H1 (cell line): ENCODE data around the gene SEMA5B. TPM values are rescaled to one million over a fixed set of nuclear protein-coding genes. Genes with fewer than 3 reads are reported as not detected.

Source experiments
- ASH2L ChIP-seq: fragments of 200-600, 300-600 bp; sonication (generic); IDR thresholded peaks from one replicate; pipeline ENCODE4 v1.7.1; 2017; ENCODE audit warnings: low read length
- CREB1 ChIP-seq: IDR thresholded peaks from 2 replicates; pipeline ENCODE4 v1.6.1; 2012; ENCODE audit warnings: inconsistent platforms
- FOSL1 ChIP-seq: IDR thresholded peaks from 2 replicates; pipeline ENCODE4 v1.6.1; 2011; ENCODE audit warnings: mild to moderate bottlenecking, low read depth, low read length, moderate library complexity; ENCODE audit not compliant: insufficient read depth
- RFX5 ChIP-seq: IDR thresholded peaks from 2 replicates; pipeline ENCODE4 v1.6.1; 2011; ENCODE audit warnings: low read depth, low read length, improper control_type of control experiment, borderline replicate concordance
- TBP ChIP-seq: IDR thresholded peaks from 2 replicates; pipeline ENCODE4 v1.6.1; 2011; ENCODE audit warnings: low read depth, low read length, improper control_type of control experiment
- TEAD4 ChIP-seq: IDR thresholded peaks from 2 replicates; pipeline ENCODE4 v1.6.1; 2012; ENCODE audit warnings: low read depth, low read length, inconsistent platforms, mixed read lengths
- polyA plus RNA-seq, 7 experiments: library from polyadenylated mRNA; depleted of rRNA in 3 of 7; stranded (reverse) in 5 of 7; unstranded in 2 of 7; fragments of >200 nt in 5 of 7; fragments of 200-250 nt in 2 of 7; gene quantifications; 1 replicate in 5 of 7; 2 replicates in 1 of 7; 4 replicates in 1 of 7; pipeline versions ENCODE4 v1.2.1 to v1.2.3, GENCODE V29; 2011 to 2013; ENCODE audit warnings: missing spikeins in 2 of 7, mixed read lengths in 2 of 7
- total RNA-seq: library from RNA; stranded (reverse); fragmentation: NEBNext Ultra II Directional; extraction: Animal tissue kit (Norgen Biotek cat#: 25700); gene quantifications from 2 replicates; pipeline ENCODE4 v1.2.1, GENCODE V29; 2021
- TF ChIP-seq, protein P1 (sequence below): fragments of 300-600 bp; sonication (generic); IDR thresholded peaks from 2 replicates; pipeline ENCODE4 v1.7.1; 2012; ENCODE audit warnings: low read length, moderate library complexity, mild to moderate bottlenecking, inconsistent platforms; ENCODE audit not compliant: insufficient replicate concordance
- TF ChIP-seq, protein P2 (sequence below), 3 experiments: IDR thresholded peaks; 1 replicate in 2 of 3; 2 replicates in 1 of 3; pipeline versions ENCODE4 v1.5.1 to v1.6.1; 2011; ENCODE audit warnings: low read length in 3 of 3, mild to moderate bottlenecking in 3 of 3, inconsistent platforms in 2 of 3, low read depth in 1 of 3, moderate library complexity in 1 of 3; ENCODE audit not compliant: insufficient read depth in 1 of 3; ENCODE audit errors: control extremely low read depth in 1 of 3

Gene SEMA5B
- total and polyA plus RNA-seq, 2 of the 8 experiments (the other 6 are each of a cell fraction or from before 2014, with no cell fraction given) = 13.1 to 22.4 TPM

DNA sequence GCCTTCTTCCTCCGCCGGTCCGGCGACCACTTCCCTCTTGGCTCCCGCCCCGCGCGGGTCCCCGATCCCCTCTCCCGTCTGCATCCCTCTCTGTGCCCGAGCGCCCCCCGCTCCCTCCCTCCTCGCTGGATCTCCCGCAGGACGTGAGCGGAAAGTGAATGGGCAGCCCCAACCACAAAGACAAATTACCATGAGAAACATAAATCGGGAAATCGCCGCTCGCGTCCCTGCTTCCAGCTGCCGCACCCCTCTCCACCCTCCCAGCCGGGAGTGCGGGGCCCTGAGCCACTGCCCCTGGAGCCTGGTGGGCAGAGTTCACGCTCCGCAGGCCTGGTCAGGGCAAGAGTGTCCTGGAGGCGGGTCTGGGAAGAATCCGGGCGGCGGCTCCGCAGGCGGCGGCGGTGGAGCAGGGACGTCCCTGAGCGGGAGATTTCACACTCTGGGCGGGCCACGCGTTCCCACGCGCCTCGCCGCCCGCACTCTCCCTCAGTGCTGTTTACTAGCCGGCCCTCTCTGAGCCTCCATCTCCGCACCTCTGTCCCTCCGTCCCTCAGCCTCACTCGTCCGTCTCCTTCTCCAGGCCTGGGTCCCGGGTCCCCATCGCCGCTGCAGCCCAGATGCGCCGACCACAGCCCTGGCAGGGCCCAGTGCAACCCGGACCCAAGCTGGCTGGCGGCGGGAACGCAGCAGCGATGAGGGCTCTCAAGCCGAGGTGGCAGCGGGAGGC is 835 bp downstream of the SEMA5B start (continued):
- TF ChIP-seq, protein P1, sequence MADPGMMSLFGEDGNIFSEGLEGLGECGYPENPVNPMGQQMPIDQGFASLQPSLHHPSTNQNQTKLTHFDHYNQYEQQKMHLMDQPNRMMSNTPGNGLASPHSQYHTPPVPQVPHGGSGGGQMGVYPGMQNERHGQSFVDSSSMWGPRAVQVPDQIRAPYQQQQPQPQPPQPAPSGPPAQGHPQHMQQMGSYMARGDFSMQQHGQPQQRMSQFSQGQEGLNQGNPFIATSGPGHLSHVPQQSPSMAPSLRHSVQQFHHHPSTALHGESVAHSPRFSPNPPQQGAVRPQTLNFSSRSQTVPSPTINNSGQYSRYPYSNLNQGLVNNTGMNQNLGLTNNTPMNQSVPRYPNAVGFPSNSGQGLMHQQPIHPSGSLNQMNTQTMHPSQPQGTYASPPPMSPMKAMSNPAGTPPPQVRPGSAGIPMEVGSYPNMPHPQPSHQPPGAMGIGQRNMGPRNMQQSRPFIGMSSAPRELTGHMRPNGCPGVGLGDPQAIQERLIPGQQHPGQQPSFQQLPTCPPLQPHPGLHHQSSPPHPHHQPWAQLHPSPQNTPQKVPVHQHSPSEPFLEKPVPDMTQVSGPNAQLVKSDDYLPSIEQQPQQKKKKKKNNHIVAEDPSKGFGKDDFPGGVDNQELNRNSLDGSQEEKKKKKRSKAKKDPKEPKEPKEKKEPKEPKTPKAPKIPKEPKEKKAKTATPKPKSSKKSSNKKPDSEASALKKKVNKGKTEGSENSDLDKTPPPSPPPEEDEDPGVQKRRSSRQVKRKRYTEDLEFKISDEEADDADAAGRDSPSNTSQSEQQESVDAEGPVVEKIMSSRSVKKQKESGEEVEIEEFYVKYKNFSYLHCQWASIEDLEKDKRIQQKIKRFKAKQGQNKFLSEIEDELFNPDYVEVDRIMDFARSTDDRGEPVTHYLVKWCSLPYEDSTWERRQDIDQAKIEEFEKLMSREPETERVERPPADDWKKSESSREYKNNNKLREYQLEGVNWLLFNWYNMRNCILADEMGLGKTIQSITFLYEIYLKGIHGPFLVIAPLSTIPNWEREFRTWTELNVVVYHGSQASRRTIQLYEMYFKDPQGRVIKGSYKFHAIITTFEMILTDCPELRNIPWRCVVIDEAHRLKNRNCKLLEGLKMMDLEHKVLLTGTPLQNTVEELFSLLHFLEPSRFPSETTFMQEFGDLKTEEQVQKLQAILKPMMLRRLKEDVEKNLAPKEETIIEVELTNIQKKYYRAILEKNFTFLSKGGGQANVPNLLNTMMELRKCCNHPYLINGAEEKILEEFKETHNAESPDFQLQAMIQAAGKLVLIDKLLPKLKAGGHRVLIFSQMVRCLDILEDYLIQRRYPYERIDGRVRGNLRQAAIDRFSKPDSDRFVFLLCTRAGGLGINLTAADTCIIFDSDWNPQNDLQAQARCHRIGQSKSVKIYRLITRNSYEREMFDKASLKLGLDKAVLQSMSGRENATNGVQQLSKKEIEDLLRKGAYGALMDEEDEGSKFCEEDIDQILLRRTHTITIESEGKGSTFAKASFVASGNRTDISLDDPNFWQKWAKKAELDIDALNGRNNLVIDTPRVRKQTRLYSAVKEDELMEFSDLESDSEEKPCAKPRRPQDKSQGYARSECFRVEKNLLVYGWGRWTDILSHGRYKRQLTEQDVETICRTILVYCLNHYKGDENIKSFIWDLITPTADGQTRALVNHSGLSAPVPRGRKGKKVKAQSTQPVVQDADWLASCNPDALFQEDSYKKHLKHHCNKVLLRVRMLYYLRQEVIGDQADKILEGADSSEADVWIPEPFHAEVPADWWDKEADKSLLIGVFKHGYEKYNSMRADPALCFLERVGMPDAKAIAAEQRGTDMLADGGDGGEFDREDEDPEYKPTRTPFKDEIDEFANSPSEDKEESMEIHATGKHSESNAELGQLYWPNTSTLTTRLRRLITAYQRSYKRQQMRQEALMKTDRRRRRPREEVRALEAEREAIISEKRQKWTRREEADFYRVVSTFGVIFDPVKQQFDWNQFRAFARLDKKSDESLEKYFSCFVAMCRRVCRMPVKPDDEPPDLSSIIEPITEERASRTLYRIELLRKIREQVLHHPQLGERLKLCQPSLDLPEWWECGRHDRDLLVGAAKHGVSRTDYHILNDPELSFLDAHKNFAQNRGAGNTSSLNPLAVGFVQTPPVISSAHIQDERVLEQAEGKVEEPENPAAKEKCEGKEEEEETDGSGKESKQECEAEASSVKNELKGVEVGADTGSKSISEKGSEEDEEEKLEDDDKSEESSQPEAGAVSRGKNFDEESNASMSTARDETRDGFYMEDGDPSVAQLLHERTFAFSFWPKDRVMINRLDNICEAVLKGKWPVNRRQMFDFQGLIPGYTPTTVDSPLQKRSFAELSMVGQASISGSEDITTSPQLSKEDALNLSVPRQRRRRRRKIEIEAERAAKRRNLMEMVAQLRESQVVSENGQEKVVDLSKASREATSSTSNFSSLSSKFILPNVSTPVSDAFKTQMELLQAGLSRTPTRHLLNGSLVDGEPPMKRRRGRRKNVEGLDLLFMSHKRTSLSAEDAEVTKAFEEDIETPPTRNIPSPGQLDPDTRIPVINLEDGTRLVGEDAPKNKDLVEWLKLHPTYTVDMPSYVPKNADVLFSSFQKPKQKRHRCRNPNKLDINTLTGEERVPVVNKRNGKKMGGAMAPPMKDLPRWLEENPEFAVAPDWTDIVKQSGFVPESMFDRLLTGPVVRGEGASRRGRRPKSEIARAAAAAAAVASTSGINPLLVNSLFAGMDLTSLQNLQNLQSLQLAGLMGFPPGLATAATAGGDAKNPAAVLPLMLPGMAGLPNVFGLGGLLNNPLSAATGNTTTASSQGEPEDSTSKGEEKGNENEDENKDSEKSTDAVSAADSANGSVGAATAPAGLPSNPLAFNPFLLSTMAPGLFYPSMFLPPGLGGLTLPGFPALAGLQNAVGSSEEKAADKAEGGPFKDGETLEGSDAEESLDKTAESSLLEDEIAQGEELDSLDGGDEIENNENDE = no peak
- TF ChIP-seq CREB1 (0 out of 2 replicates have a peak, but pooled peaks have one; percentile 6), ASH2L (peak; percentile 97), TEAD4 (no peak), RFX5 (no peak), FOSL1 (no peak), TBP (no peak)
- TF ChIP-seq, protein P2, sequence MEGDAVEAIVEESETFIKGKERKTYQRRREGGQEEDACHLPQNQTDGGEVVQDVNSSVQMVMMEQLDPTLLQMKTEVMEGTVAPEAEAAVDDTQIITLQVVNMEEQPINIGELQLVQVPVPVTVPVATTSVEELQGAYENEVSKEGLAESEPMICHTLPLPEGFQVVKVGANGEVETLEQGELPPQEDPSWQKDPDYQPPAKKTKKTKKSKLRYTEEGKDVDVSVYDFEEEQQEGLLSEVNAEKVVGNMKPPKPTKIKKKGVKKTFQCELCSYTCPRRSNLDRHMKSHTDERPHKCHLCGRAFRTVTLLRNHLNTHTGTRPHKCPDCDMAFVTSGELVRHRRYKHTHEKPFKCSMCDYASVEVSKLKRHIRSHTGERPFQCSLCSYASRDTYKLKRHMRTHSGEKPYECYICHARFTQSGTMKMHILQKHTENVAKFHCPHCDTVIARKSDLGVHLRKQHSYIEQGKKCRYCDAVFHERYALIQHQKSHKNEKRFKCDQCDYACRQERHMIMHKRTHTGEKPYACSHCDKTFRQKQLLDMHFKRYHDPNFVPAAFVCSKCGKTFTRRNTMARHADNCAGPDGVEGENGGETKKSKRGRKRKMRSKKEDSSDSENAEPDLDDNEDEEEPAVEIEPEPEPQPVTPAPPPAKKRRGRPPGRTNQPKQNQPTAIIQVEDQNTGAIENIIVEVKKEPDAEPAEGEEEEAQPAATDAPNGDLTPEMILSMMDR (IDR thresholded peaks at IDR 0.05; ENCODE audit: control extremely low read depth in 1 of 3, insufficient read depth in 1 of 3, low read depth in 1 of 3, low read length in 3 of 3) = peak in 1 of 3 experiments; percentile 6; a peak in 1 of 4 replicates
